ENCODE results near the gene SLC2A1.

Gene SLC2A1

DNA sequence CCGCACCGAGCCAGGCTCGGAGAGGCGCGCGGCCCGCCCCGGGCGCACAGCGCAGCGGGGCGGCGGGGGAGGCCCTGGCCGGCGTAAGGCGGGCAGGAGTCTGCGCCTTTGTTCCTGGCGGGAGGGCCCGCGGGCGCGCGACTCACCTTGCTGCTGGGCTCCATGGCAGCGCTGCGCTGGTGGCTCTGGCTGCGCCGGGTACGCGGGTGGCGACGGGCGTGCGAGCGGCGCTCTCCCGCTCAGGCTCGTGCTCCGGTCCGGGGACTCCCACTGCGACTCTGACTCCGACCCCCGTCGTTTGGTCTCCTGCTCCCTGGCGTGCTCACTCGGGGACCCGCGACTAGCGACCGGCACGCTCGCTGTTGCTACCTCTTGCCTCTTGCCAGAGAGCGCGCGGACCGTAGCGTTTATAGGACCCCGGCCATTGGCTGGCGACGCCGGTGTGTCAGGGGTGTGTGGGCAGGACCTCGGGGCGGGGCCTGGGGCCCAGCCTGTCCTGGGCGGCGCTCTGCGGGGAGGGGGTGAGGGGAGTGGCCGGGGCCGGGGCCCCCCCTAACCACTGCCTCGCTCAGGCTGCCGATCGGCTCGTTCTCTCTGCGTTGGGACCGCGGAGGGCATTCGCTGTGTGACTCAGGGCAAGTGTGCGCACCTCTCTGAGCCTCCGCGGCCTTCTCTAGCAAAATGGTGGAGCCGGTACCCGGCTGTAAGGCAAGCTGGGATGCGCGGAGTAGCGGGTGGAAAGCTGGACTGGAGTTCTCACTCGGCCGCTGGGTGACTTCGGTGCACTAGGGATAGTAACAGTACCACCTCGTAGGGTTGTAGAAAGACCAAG is at the start of gene SLC2A1:
TSS of gene SLC2A1 (minus strand) at position 381 of the 832 bp plus-strand sequence. CDS start at position 164, 217 bp downstream.
- DNase-seq (ENCODE audit: low read depth in 2 of 2): peak; percentile 82 to 86

DNA sequence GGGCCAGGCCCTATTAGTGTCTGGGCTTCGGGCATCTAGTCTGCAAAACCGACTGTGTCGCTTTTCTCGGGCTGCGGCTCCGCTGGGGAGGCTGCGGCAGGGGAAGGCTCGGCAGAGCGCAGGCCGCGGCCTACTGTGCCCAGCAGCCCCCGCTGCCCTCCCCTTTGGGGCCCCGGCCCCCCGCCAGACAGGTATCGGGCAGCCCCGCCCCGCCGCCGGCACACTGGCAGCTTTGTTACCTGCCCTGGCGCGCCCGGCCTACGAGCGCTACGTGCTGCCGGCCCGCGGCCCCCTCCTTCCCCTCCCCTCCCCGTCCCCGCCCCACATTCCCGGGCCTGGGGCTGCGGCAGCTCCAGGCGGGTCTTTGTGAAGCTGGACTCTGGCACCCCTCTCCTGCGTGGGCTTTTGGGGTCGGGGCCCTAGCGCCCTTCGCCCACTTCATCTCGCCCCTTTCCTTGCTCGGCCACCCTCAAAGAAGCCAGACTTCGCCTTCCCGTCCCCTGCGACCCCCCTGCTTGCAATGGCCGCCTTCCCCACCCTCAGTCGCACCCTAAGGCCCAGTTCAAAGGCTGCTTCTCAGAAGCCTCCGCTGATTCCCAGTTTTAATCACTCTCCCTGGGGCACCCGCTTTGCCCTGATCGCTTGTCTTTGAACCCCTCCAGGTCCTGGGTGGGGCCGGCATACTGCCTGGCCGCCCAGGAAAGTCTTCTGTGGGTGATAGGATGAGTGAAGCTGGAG is 48.9 kb upstream of the SLC2A1 start:
- DNase-seq (ENCODE audit: low read depth in 2 of 2): no peak

DNA sequence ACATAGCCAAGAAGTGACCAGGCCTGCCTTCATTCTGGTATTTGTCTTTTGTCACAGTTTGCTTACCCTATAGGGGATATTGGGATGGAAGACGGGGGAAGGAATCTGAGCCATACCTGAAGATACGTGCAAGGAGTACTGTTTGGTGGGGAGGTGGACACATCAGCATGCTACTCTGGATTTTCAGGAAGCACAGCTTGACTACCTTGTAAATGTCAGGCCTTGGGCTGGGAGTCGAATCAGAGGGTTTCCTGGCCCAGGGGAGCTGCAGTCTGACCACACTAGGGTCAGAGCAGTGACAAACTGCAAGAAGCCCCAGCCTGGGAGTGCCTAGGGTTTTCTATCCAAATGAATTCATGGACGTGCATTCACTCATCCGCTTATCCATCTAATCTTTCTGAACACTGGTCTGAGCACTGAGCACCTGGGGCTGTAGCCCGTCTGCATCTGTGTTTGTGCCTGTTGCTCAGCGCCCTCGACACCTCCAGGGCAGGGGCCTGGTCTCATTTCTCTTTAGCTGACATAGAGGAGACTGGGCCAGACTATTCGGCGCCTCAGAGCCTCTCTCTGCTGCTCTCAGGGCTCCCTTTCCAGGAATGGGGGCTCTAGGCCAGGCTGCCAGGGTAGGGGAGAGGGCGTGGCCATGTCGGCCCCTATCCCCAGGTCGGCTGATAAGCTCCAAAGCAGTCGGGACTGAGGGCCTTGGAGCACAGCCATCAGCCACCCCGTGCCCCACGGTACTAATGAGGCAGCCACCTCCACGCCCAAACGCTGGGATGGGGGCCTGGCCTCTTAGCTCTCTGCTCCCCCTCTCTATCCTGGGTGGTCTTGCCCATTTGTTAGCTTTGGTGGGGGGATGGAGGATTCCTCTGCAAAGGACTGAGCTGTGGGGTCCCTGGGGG is 47.0 kb upstream of the SLC2A1 start:
- no peak for DNase-seq (ENCODE audit: low read depth in 2 of 2)

DNA sequence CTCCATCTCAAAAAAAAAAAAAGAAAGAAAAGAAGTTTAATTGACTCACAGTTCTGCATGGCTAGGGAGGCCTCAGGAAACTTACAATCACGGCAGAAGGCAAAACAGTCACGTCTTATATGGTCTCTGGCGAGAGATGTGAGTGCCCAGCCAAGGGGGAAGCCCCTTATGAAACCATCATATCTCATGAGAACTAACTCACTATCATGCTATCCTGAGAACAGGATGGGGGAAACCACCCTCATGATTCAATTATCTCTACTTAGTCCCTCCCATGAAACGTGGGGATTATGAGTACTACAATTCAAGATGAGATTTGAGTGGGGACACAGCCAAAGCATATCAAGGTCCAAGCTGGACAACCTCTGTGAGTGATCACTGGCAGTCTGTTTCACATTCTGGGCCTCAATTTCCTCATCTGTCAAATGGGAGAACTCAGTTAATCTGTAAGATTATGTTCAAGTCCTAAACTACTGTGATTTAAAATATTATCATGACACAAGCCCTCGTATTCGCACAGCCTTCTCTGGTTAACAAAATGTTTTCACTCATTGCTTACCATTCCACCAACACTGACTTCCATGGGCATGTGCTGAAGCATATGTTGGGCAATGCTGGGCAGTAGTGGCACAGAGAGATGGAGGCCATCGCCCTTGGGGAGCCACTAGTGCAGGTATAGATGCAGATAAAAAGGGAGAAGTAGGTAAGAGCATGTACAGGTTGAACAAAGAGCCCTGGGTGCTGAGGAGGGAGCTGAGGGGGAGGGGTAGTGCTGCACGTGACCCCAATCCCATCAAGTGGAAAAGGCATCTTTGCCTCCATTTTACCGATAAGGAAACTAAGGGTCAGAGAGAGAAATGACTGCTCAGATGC is 46.2 kb upstream of the SLC2A1 start:
- DNase-seq (ENCODE audit: low read depth in 2 of 2): no peak

DNA sequence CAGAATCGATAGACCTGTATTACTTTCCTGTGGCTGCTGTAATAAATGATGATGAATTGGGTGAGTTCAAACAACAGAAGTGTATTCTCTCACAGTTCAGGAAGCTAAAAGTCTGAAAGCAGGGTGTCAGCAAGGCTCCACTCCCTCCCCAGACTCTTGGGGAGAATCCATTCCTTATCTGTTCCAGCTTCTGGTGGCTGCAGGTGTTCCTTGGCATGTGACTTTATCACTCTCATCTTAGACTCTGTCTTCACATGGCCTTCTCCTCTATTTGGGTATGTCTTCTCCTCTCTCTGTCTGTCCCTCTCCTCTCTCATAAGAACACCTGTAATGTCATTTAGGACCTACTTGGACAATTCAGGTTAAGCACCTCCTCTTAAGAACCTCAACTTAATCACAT is 44.1 kb upstream of the SLC2A1 start:
- no peak for DNase-seq (ENCODE audit: low read depth in 2 of 2)

DNA sequence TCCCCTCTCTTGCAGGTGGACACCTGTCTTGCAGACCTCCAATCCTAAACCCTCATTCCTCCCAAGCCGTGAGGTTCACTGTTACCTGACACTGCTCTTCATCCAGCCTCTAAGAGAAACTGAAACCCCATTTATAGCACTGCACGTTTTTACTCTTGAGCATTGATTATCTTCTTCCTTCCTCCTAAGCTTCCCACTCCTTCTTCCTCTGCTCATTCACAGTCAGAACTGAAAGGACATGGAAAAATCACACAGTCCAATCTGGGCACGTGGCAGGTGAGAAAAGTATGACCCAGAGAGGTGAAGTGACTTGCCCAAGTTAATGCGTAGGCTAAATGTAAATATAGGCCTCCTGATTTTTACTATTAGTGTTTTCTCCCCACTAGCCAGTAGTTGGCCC is 43.4 kb upstream of the SLC2A1 start:
- DNase-seq (ENCODE audit: low read depth in 2 of 2): no peak

DNA sequence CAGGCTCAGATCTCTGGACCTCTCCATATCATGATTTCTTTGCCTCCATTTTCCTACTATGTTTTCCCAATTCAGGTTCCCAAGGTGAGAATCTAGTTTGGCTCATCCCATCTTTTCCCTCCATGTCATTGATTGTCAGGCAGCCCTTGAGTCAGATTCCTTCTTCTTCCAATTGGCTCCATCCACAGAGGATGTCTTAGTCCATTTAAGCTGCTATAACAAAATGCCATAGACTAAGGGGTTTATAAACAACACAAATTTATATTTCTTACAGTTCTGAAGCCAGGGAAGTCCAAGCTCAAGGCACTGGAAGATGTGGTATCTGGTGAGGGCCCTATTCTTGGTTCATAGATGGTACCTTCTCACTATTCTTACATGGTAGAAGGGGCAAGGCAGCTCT is 42.8 kb upstream of the SLC2A1 start:
- no peak for DNase-seq (ENCODE audit: low read depth in 2 of 2)

DNA sequence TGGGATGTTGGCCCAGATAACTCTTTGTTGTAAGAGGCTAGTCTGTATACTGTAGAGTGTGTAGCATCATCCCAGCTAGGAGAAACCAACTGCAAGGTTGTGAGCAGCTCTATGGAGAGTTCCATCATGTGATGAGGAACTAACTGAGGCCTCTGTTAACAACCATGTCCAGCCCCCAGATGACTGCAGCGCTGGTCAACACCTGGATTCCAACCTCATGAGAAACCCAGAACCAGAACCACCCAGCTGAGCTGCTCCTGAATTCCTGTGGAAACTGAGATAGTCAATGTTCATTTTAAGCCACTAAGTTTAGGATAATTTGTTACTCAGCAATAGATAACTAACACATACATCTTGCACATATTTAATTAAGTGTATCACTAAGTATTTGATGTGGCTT is 41.6 kb upstream of the SLC2A1 start:
- DNase-seq (ENCODE audit: low read depth in 2 of 2): no peak

DNA sequence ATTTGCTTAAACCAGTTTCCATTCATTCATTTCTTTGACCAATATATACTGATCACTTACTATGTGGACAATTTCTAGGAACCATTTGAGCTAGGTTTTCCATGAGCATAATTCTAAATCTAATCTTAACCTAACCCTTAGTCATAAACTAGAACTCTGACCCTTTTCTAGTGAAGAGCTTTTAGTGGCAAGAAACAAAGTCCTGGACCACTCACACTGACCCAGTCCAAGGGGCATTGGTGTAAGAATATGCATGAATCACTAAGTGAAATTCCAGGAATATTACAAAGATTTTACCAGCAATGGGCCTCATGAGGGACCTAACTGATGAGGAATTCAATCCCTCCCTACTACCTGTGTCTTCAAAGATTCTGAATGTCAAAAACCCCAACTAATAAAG is 40.6 kb upstream of the SLC2A1 start:
- DNase-seq (ENCODE audit: low read depth in 2 of 2): no peak

DNA sequence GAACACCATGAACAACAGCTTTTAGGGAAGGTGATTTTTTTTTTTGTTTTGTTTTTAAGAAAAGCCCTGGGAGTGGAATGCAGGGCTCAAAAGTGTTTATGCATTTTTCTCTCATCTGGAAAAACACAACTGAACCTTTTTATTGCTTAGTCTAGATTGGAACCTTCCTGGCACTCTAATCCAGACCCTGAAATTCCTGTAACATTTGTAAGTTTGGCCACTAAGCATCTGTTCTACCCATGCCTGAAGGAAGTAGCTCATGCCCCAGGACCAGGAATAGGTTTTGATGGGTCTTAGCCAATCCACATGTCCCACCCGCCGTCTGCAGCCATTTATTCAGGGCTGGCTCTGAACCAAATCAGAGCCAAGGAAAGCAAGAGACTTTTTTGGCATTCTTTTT is 39.7 kb upstream of the SLC2A1 start:
- no peak for DNase-seq (ENCODE audit: low read depth in 2 of 2)

DNA sequence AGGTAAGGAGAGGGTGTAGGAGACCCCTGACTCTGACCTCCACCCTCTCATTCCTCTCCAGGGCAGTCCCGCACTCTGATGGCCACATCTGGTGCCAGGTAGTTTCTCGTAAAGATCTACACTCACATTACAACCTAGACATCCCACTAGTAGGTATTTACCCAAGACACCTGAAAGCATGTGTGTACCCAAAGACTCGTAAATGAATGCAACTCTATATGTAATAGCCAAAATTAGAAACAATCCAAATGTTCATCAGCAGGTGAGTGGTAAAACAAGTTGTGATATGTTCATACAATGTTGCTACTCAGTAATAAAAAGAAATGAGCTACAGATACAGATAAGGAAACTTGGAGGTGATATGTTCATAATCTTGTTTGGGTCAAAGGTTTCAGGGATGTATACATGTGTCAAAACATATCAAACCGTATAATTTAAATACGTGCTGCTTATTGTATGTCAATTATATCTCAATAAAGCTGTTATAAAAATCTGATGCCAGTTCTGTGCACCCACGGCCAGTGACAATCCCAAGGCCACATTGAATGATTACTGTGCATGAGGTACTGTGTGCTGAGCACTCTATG is 37.8 kb upstream of the SLC2A1 start:
- DNase-seq (ENCODE audit: low read depth in 2 of 2): no peak

DNA sequence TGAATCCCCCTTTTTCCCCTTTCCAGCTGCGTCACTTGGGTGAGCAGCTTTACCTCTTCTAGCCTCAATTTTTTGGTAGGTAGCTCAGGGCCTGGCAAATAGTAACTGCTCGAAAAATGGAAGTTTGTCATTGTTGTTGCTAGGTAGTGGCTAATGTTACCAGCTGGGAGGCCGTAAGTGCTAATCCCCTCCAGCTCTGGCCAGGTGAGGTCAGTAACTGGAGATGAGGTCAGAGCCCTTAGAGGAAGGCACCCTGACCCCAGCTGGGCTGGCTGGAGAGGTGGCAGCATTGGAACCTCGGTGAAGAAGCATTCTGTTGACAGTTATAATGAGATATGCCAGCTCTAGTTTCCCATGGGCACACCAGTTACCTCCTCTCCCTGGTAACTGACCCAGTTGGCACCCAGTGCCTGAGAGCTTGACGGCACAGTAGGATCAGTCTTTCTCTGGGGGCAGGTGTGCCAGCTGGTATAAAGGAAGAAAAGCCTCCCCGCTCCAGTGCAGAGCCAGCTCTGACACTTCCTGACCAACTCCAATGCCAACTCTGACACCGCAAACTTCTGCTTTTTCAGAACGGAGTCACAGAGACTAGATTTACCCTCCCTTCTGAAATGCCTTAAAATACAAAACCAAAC is 35.0 kb upstream of the SLC2A1 start:
- DNase-seq (ENCODE audit: low read depth in 2 of 2): no peak

DNA sequence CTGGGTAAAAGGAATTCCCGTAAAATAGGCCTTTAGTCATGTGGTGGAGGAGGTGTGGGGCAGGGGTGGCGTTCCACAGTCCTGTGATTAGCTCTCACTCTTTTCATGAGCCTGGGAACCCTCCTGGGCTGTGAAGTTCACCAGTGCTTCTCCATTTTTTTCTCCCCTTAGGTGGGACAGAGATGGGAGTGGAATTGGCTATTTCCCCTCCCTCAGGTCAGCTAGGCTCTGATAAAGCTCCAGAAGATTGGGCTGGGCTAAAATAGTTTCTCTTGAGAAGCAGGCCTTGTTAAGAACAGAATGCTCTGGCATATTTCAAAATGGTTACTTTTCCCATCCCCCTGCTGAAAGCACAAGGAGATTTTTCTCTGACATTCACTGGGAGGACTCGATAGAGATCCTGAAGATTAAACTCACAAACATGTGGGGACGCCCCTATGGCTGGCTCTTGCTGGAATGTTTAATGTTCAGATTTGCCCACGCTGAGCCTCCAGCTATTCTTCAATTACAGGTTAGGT is 33.4 kb upstream of the SLC2A1 start:
- DNase-seq (ENCODE audit: low read depth in 2 of 2): no peak

DNA sequence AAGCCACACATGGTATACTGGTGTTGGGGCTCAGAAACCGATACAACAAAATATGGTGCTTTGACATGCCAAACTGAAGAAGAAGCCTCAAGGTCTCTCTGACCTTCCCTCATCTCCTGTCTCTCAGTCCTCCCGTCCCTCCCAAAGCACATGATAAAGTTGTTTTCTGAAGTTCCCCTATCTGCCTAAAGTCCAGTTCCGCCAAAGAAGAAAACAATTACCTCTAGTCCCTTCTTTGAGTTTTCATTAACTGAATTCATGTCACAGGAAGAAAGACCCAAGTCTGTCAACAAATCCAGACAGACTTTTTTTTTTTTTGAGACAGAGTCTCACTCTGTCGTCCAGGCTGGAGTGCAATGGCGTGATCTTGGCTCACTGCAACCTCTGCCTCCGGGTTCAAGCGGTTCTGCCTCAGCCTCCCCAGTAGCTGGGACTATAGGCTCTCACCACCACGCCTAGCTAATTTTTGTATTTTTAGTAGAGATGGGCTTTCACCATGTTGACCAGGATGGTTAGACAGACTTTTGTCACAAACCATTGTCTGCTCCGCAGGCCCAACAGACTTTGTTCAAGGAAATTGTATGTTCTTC is 32.2 kb upstream of the SLC2A1 start:
- DNase-seq (ENCODE audit: low read depth in 2 of 2): no peak

DNA sequence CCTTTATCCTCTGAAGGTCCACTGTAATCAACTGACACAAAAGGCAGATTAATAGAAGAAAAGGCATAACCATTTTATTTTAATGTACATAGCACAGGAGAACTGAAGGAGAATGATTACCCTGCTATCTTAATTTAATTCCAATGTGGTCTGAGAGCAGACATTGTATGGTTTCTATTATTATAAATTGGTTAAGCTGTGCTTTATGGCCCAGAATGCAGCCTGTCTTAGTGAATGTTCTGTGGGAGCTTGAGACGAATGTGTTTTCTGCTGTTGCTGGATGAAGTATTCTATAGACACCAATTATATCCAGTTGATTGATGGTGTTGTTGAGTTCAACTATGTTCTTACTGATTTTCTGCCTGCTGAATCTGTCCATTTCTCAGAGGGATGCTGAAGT is 25.0 kb upstream of the SLC2A1 start:
- no peak for DNase-seq (ENCODE audit: low read depth in 2 of 2)

DNA sequence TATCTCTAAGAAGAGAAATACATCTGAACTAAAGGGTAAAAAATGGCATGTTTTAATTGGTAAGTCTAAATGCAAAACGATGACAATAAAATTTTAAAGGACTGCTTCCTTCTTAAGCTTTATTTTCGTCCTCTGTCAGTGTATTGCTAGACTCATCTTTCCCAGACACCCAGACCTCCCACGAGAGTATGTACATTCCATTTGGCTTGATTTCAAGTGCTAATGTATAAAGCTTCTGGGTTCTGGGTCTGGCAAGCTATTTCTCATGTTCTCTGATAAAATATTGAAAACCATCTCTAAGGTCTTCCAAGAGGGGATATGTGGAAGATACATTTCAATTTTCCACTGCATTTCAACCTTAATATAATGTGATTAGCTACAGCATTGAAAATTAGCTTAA is 24.6 kb upstream of the SLC2A1 start:
- DNase-seq (ENCODE audit: low read depth in 2 of 2): no peak

DNA sequence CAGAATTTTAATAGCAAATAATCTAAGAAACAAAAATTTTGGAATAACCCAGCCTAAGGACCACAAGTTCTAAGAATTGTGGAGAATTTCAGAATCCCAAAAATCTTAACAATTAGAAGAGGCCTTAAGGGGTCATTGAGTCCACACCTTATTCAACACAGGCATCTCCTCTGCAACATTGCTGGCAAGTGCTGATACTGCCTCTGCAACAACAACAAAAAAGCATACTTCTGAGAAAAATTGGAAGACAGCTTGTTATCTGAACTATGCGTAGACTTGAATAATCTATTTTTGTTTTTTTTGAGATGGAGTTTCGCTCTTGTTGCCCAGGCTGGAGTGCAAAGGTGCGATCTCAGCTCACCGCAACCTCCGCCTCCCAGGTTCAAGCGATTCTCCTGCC is 24.0 kb upstream of the SLC2A1 start:
- DNase-seq (ENCODE audit: low read depth in 2 of 2): no peak

DNA sequence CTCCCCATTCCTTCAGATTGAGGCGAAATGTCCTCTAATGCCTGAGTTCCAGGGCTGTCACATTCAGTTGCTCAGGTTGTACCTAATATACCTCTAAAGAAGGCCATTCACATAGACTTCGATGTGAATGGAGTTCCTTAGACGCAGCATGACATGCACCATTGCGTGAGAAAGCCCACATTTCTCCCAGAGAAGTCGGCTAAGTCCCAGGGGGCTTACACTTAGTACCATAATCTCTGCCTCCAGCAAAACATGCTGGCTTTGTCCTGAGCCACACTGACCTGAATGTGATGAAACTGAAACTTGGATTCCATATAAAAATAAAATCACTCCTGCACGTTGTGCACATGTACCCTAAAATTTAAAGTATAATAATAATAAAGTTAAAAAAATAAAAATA is 23.2 kb upstream of the SLC2A1 start:
- DNase-seq (ENCODE audit: low read depth in 2 of 2): no peak

DNA sequence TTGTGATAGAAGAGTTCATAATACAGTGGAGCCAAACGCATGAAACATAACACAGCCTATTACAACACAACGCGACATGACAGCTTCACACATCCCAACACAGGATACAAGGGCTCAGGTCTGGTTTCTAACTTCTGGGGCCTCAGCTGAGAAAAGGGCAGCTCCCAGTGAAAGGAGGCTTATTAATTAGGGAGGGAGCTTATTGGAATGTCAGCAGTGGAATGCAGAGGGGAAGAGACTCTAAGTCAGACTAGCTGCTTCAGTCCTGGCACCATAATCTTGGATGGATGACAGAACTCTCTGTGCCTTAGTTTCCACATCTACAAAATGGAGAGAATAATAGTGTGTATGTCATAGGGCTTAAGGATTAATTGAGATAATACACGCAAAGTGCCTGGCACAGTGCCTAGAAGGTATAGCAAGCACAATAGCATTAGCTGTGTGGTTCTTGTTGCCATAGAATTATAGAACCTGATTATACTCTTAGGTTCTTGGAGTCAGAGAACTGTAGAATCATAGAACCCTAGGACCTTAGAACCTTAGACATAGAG is 22.7 kb upstream of the SLC2A1 start:
- DNase-seq (ENCODE audit: low read depth in 2 of 2): no peak

Data from fibroblast of skin of left quadriceps (primary cell).